Activated T-helper 17 cell treated with anti-CD3 and anti-CD28 coated beads, Interleukin-2, amount 50 U/mL, for 72 hours (primary cell): ENCODE results near the gene MAP7. TPM values are rescaled to one million over a fixed set of nuclear protein-coding genes. Genes with fewer than 3 reads are reported as not detected.

ENCODE experiments used
- ATAC-seq: fragments of 150-1000 bp; cut with Tn5 transposase; replicated peaks from 2 replicates; pipeline ENCODE4 v1.10.0; 2021; ENCODE audit warnings: mild to moderate bottlenecking, moderate library complexity
- H3K27ac Mint-ChIP-seq: one replicate; pipeline ENCODE4 v1.8.0; 2022; ENCODE audit warnings: mixed read lengths
- H3K27me3 Mint-ChIP-seq: one replicate; pipeline ENCODE4 v1.8.0; 2022; ENCODE audit warnings: mixed read lengths
- H3K36me3 Mint-ChIP-seq: one replicate; pipeline ENCODE4 v1.8.0; 2022; ENCODE audit warnings: low read depth, mild to moderate bottlenecking, mixed read lengths
- H3K4me1 Mint-ChIP-seq: one replicate; pipeline ENCODE4 v1.8.0; 2022; ENCODE audit warnings: mixed read lengths
- H3K4me3 Mint-ChIP-seq: one replicate; pipeline ENCODE4 v1.8.0; 2022; ENCODE audit warnings: mild to moderate bottlenecking, mixed read lengths
- H3K9me3 Mint-ChIP-seq: one replicate; pipeline ENCODE4 v1.8.0; 2022; ENCODE audit warnings: mixed read lengths
- total RNA-seq, 2 donors: library from RNA; stranded (reverse); gene quantifications; one replicate each; pipeline ENCODE4 v1.2.3, GENCODE V29; 2022

MAP7 gene
- total RNA-seq, 2 donors from 2014 or later = 0.76 to 1.2 TPM

DNA sequence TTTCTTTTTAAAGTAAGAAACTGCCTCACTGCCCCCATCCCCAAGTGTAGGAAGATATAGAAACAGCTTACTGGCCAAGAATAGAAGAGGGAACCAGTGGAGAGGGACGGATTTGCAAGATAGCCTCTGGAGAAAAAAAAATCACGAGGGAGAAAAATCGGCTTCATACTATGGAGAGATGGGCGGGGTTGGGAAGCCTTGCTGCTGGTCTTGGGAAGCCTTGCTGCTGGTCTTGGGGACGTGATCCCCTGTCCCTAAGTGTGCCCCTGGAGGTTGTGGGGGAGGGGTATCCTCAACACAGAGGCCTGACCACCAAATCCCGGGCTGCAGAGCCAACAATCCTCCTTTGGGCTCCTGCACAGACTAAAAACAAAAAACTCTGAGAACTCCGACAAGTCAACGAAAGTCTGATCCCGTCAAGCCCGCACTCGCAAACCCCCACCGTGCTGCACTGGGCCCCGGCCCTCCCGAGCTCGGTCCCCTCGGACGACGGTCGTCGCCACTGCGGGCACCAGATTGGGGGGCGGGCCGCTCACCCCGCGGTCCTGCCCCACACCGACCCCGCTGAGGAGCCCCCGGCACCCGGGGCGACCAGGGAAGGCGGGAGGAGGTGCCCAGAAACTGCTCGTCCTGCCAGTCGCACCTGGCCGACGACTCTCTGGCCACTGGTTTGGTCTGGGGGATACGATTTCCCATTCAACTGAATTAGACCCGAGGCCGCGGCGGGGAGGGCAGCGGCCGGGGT, 750 bp downstream of the MAP7 start:
- no peak for ATAC-seq
- H3K4me3 Mint-ChIP-seq = peak overlapping the region; percentile 54
- H3K27ac Mint-ChIP-seq = no peak overlapping the region
- peaks cover 4% of the 10 kb centered on the region for H3K4me1 Mint-ChIP-seq
- no peaks in the 10 kb centered on the region for H3K9me3 Mint-ChIP-seq
- no peaks in the 10 kb centered on the region for H3K36me3 Mint-ChIP-seq
- peaks cover 41% of the 10 kb centered on the region for H3K27me3 Mint-ChIP-seq

DNA sequence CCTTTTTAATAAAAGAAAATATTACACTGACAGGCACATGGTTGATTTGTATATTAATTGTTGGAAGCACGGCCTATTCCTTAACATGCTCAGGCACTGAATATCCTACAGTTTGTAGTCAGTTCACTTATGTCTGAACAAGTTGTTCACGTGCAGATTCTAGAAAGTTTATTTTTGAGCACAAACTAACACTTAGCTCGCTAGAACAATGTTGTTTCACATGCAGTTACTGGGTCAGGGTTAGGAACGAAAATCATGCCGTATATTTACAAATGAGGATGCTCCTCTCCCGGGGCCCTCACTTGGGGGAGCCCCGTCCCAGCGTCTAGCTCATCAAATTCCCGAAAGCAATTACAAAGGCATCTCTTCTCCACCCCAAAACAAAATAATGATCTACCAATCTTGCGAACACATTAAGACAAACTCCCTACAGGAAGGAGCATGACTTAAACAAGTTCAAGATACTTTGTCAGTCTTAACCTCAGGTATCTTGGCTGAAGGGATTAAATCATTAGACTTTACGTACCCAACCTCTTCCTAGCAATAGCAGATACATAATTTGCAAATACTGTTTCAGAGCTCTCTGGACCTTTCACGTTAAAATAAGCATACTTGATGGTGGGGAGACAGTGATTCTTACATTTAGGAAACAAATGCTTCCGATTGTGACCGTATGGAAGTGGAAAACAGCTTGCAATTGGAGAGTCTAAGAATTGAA, 1.5 kb downstream of the MAP7 start:
- H3K9me3 Mint-ChIP-seq = no peaks in the 10 kb centered on the region
- H3K4me3 Mint-ChIP-seq = peak overlapping the region; percentile 54
- ATAC-seq = no peak
- H3K27ac Mint-ChIP-seq = no peak overlapping the region
- H3K27me3 Mint-ChIP-seq = peaks cover 44% of the 10 kb centered on the region
- no peaks in the 10 kb centered on the region for H3K36me3 Mint-ChIP-seq
- peaks cover 4% of the 10 kb centered on the region for H3K4me1 Mint-ChIP-seq

DNA sequence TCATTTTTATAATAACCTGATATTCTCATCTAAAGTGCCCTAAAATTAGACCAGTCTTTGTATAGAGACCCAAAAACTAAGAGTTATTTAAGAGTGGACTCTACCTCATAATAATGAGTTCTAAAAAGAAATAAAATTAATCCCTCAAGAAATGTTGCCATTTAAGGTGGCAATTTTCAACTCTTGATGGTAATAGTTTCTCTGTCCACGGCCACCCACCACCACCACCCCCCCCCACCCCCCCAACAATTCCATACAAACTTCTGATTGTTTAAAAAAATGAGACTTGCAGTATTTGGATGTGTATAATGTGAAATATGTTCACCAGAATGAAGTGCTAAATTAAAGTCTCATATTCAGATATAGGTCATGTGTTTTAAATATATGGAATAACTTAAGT, 2.4 kb downstream of the MAP7 start:
- H3K4me3 Mint-ChIP-seq = no peak overlapping the region
- no peak for ATAC-seq
- H3K36me3 Mint-ChIP-seq = no peaks in the 10 kb centered on the region
- peaks cover 44% of the 10 kb centered on the region for H3K27me3 Mint-ChIP-seq
- H3K4me1 Mint-ChIP-seq = peaks cover 4% of the 10 kb centered on the region
- H3K9me3 Mint-ChIP-seq = no peaks in the 10 kb centered on the region
- H3K27ac Mint-ChIP-seq = no peak overlapping the region

DNA sequence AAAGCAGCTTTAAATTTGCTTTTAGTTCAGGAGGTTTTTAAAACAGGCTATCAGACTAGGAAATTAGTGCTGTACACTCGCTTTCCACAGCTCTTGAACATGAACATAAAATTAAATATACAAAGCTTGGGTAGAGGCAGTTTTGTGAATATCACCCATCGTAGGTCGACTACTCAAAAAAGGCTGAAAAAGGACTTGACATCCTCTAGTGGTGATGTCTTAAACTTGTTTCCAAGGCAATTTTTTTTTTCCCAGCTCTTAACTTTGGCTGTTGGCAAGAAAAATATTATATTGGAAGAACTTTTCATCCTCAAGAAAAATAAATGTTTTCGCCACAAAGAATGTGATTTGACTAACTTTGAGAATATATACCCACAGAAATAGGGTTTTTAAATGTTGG, 2.9 kb downstream of the MAP7 start:
- Mint-ChIP-seq H3K4me1 (peaks cover 4% of the 10 kb centered on the region), H3K27ac (no peak overlapping the region), H3K36me3 (no peaks in the 10 kb centered on the region), H3K4me3 (no peak overlapping the region), H3K27me3 (peaks cover 44% of the 10 kb centered on the region), H3K9me3 (no peaks in the 10 kb centered on the region)
- no peak for ATAC-seq

DNA sequence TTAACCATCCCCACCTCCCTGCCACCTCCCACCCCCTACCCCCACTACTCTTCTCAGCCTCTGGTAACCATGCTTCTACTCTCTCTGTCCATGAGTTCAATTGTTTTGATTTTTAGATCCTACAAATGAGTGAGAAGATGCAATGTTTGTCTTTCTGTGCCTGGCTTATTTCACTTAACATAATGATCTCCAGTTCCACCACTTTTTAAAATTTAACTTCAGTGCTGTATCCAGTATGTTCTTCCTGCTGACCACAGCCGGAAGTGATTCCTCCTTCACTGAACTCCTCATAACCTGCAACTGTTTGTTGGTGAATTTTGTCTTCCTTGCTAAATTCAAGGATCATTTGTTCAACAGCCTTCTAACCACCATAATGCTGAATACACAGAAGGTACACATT, 3.9 kb downstream of the MAP7 start:
- no peaks in the 10 kb centered on the region for H3K9me3 Mint-ChIP-seq
- ATAC-seq = no peak
- peaks cover 4% of the 10 kb centered on the region for H3K4me1 Mint-ChIP-seq
- H3K27me3 Mint-ChIP-seq = peaks cover 44% of the 10 kb centered on the region
- no peak overlapping the region for H3K27ac Mint-ChIP-seq
- no peaks in the 10 kb centered on the region for H3K36me3 Mint-ChIP-seq
- no peak overlapping the region for H3K4me3 Mint-ChIP-seq

DNA sequence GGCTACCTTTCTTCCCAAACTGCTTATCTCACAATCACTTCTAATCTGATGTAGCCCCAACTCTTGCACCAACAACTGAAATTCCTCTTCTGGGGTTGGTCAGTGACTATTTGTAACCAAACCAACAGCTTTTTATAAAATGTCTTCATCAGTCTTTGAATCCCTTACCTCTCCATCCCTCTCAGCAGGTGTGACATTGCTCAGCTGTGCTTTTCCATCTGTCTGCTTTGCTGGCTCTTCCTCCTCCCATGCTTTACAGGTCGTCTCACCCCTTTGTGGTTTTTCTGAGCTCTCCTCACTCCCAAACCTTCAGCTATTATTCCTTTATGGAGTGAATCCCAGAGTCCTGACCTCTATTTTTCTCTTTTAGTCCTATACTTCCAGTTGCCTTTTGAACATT, 5.9 kb downstream of the MAP7 start:
- Mint-ChIP-seq H3K36me3 (no peaks in the 10 kb centered on the region), H3K27ac (no peak overlapping the region), H3K9me3 (no peaks in the 10 kb centered on the region), H3K4me3 (no peak overlapping the region), H3K27me3 (peaks cover 44% of the 10 kb centered on the region), H3K4me1 (peaks cover 4% of the 10 kb centered on the region)
- no peak for ATAC-seq

DNA sequence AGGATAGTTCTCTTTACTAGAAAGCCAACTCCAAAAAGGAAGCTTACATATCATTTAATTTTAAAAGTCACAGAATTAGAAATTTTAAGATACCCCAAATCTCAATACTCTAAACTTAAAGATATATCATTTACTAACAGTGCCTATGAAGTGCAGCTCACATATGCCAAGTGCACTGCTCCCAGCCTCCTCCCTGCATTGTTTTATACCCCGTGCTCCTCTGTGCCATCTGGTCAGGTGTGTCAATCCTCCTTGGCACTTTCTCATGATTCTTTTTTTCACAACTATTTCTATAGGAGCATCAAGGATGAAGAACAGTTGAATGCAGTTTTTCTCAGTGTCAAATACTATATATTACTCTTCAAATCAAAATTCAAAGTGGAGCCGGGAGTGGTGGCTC, 8.8 kb downstream of the MAP7 start:
- H3K27ac Mint-ChIP-seq = no peak overlapping the region
- no peak for ATAC-seq
- no peak overlapping the region for H3K4me3 Mint-ChIP-seq
- no peaks in the 10 kb centered on the region for H3K36me3 Mint-ChIP-seq
- H3K27me3 Mint-ChIP-seq = peaks cover 17% of the 10 kb centered on the region
- no peaks in the 10 kb centered on the region for H3K4me1 Mint-ChIP-seq
- no peaks in the 10 kb centered on the region for H3K9me3 Mint-ChIP-seq

DNA sequence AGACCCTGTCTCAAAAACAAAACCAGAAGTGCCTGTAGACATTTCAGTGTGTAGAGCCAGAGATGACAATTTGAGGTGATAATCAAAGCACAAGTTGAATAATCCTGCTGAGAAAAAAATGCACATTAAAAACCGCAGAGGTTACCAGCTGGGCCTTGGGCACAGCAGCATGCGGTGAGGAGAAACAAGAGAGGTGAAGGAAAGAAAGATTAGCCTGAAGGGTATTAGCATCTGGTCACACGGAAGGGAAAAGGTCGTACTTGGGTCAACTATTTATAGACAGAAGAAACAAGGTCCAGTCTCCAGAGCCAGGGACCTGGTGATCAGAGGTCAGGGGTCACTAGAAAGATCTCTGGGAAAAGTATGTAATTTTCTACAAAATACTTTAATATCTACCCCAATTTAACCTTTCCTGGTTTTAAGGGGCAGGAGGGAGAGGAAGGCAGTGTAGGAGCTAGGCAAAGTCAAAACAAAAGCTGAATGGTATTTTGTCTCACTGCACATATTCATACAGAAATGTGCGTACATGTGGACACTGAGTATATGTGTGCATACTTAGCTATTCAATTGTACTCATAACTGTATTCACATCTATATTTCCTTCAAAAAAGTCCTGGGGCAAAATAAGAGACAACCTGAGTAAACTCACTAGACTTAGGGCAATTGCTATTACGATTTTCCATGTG, 10.1 kb downstream of the MAP7 start:
- H3K4me1 Mint-ChIP-seq = no peaks in the 10 kb centered on the region
- no peaks in the 10 kb centered on the region for H3K36me3 Mint-ChIP-seq
- H3K27me3 Mint-ChIP-seq = peaks cover 10% of the 10 kb centered on the region
- ATAC-seq = no peak
- H3K9me3 Mint-ChIP-seq = peaks cover 3% of the 10 kb centered on the region
- no peak overlapping the region for H3K27ac Mint-ChIP-seq
- no peak overlapping the region for H3K4me3 Mint-ChIP-seq

DNA sequence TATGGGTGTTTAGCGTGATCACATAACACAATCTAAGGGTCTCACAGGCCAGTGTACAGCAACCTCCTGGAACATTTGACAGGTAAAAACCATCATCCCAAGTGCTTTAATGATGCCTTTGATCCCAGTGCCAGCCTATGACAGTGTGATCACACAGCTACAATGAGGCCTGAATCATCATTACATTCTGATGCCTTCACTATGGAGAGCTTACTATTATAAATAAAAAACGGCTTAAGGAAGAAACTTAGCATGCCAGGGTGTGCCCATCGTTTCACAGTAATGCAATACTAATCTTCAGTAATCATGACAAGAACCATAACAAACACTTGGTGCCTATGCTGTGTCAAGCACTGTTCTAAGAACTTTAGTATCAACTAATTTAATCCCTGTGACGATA, 11.4 kb downstream of the MAP7 start:
- no peak for ATAC-seq
- no peaks in the 10 kb centered on the region for H3K36me3 Mint-ChIP-seq
- H3K4me1 Mint-ChIP-seq = no peaks in the 10 kb centered on the region
- H3K4me3 Mint-ChIP-seq = no peak overlapping the region
- no peak overlapping the region for H3K27ac Mint-ChIP-seq
- no peaks in the 10 kb centered on the region for H3K27me3 Mint-ChIP-seq
- H3K9me3 Mint-ChIP-seq = peaks cover 3% of the 10 kb centered on the region

DNA sequence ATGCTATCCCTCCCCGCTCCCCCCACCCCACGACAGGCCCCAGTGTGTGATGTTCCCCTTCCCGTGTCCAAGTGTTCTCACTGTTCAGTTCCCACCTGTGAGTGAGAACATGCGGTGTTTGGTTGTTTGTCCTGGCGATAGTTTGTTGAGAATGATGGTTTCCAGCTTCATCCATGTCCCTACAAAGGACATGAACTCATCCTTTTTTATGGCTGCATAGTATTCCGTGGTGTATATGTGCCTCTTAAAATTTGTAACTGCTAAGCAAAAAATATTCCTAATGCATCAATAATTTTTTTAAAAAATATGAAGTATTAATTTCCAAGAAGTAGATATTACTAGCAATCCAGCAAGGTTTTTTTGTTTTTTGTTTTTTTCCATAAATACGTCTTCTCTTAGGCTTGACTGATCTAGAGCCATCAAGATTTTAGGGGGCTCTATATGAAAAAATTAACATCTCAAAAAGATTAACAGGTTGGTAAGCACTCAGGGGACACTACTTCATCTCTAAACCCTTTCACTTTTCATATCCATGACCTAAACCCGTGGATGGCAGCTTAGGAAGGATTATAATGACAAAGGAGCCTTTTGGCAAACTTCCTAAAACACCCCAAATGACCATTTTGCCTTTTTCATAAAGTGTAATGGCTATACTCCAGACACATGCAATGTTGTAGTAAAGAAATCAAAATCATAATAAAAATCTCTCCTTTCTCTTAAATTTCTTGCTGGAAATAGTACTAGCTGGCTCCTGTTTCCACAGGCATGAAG, 14.2 kb downstream of the MAP7 start:
- no peaks in the 10 kb centered on the region for H3K36me3 Mint-ChIP-seq
- H3K27ac Mint-ChIP-seq = no peak overlapping the region
- H3K9me3 Mint-ChIP-seq = peaks cover 3% of the 10 kb centered on the region
- no peak for ATAC-seq
- no peaks in the 10 kb centered on the region for H3K4me1 Mint-ChIP-seq
- H3K27me3 Mint-ChIP-seq = peaks cover 5% of the 10 kb centered on the region
- no peak overlapping the region for H3K4me3 Mint-ChIP-seq

DNA sequence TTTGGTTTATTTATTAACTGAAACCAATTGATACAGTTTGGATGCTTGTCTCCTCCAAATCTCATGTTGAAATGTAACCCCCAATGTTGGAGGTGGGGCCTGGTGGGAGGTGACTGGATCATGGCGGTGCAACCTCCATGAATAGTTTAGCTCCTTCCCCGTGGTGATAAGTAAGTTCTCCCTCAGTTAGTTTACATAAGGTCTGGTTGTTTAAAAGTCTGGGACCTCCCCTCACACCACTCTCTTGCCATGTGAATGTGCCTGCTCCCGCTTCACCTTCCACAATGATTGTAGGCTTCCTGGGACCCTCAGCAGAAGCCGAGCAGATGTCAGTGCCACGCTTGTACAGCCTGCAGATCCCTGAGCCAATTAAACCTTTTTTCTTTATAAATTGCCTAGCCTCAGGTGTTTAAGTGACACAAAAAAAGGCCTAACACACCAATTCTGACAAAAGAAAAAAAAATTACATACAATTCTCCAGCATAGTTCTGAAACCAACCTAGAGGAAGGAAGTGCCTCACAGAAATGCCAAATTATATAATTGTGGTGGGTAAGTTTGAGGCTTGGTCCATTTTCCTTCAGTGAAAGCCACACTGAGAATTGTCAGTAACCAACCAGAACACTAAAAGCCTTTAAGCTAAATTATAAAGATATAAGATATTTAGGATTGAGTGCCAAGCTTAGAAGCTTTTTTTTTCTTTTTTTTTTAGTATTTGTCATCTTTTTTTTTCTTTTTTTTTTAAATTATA, 15.0 kb downstream of the MAP7 start:
- Mint-ChIP-seq H3K27me3 (peaks cover 5% of the 10 kb centered on the region), H3K4me1 (no peaks in the 10 kb centered on the region), H3K36me3 (no peaks in the 10 kb centered on the region), H3K27ac (no peak overlapping the region), H3K4me3 (no peak overlapping the region), H3K9me3 (peaks cover 3% of the 10 kb centered on the region)
- ATAC-seq = no peak

DNA sequence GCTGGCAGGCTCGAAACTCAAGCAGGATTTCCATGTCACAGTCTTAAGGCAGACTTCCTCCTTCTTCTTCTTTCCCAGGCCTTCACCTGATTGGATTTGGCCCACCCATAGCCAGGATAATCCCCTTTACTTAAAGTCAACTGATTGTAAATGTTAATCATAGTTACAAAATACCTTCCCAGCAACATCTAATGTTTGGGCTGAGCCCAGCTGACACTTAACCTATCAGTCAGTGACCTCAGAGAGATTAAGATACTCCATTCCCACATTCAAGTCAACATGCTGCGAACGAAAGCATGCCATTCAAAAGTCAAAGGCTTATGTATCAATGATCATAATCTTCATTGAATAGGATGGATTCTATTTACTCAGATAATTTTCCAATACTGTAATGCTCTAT, 16.0 kb downstream of the MAP7 start:
- peaks cover 3% of the 10 kb centered on the region for H3K9me3 Mint-ChIP-seq
- no peak overlapping the region for H3K27ac Mint-ChIP-seq
- H3K4me3 Mint-ChIP-seq = no peak overlapping the region
- H3K27me3 Mint-ChIP-seq = peaks cover 5% of the 10 kb centered on the region
- H3K4me1 Mint-ChIP-seq = no peaks in the 10 kb centered on the region
- ATAC-seq = no peak
- no peaks in the 10 kb centered on the region for H3K36me3 Mint-ChIP-seq

DNA sequence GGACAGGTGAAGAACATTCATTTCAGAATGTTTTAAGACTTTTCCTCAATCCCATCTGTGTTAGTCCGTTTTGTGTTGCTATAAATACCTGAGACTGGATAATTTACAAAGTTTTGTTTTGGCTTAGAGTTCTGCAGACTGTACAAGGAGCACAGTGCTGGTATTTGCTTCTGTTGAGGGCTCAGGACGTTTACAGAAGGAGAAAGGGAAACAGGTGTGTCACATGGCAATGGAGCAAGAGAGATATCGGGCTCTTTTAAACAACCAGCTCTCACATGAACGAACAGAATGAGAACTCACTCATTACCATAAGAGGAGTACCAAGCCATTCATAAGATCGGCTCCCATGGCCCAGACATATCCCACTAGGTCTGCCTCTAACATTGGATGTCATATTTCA, 16.7 kb downstream of the MAP7 start:
- no peak overlapping the region for H3K4me3 Mint-ChIP-seq
- ATAC-seq = no peak
- H3K4me1 Mint-ChIP-seq = no peaks in the 10 kb centered on the region
- peaks cover 3% of the 10 kb centered on the region for H3K9me3 Mint-ChIP-seq
- H3K27me3 Mint-ChIP-seq = peaks cover 5% of the 10 kb centered on the region
- no peak overlapping the region for H3K27ac Mint-ChIP-seq
- no peaks in the 10 kb centered on the region for H3K36me3 Mint-ChIP-seq

DNA sequence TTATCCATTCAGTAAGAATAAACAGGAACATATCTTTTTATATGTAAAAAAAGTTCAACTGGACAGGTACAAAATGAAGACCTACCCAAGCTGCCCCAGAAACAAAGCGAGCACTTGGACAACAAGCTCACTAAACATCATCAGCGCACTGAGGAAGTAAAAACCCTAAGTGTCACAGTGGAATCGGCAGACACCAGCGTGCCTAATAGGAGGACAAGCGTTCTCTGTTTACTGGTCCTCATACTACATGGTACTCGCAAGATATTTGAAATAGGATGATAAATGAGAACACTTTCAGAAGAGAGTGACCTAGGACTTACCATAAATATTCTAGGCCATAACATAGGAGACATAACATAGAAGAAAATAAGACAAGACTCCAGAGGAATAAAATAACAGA, 18.2 kb downstream of the MAP7 start:
- no peaks in the 10 kb centered on the region for H3K4me1 Mint-ChIP-seq
- no peak overlapping the region for H3K4me3 Mint-ChIP-seq
- no peaks in the 10 kb centered on the region for H3K36me3 Mint-ChIP-seq
- ATAC-seq = no peak
- H3K9me3 Mint-ChIP-seq = peaks cover 3% of the 10 kb centered on the region
- H3K27me3 Mint-ChIP-seq = peaks cover 5% of the 10 kb centered on the region
- no peak overlapping the region for H3K27ac Mint-ChIP-seq
